NT2/D1 (cell line): Measurements from ENCODE around the gene MLEC.

Experiments used
- SUZ12 ChIP-seq: IDR thresholded peaks from 2 replicates; pipeline ENCODE4 v1.6.1; 2011; ENCODE audit not compliant: insufficient read length, insufficient read depth; ENCODE audit errors: extremely low read depth
- YY1 ChIP-seq: IDR thresholded peaks from 2 replicates; pipeline ENCODE4 v1.6.1; 2011; ENCODE audit not compliant: insufficient read length, insufficient read depth
- ZNF274 ChIP-seq: IDR thresholded peaks from 2 replicates; pipeline ENCODE4 v1.6.1; 2011; ENCODE audit warnings: mild to moderate bottlenecking, low read depth, low read length

DNA sequence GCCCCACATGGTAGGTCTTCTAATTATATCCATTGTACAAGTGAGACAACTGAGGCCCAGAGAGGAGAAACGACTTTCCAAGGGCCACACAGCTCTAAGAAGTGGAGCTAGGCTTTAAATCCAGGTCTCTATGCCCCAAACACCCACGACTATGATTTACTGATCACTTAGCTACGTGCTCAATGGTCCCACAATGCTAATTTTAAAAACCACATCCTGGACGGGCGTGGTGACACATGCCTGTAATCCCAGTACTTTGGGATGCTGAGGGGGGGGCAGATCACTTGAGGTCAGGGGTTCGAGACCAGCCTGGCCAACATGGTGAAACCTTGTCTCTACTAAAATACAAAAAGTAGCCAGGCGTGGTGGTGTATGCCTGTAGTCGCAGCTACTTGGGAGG lies 8.4 kb upstream of the MLEC start:
- TF ChIP-seq YY1 (no peak), ZNF274 (no peak), SUZ12 (no peak)
